ENCODE results near the gene STX2. TPM values are rescaled to one million over a fixed set of nuclear protein-coding genes. Genes with fewer than 3 reads are reported as not detected.

The STX2 gene
- total RNA-seq, 2 donors from 2014 or later: 24.5 to 26.3 TPM

- Histone ChIP-seq H3K27ac (no peak overlapping the region), H3K36me3 (no peaks in the 10 kb centered on the region), H3K27me3 (no peaks in the 10 kb centered on the region), H3K9me3 (peaks cover 0 to 2% of the 10 kb centered on the region in 2 donors), H3K4me3 (no peak overlapping the region), H3K4me1 (no peaks in the 10 kb centered on the region)
- DNase-seq (ENCODE audit: low spot score): no peak
- no peak for TF ChIP-seq CTCF (IDR thresholded peaks at IDR 0.05)
Measured at GRCh38 chr12:130743606-130744005, 95.4 kb downstream of the STX2 start.

GRCh38 chr12:130743176-130743575 is 95.9 kb downstream of the STX2 start:
- Histone ChIP-seq H3K36me3 (no peaks in the 10 kb centered on the region), H3K27me3 (no peaks in the 10 kb centered on the region), H3K27ac (no peak overlapping the region), H3K9me3 (peaks cover 0 to 6% of the 10 kb centered on the region in 2 donors), H3K4me1 (no peaks in the 10 kb centered on the region), H3K4me3 (no peak overlapping the region)
- TF ChIP-seq CTCF (IDR thresholded peaks at IDR 0.05): no peak
- DNase-seq (ENCODE audit: low spot score): no peak

- Histone ChIP-seq H3K36me3 (no peaks in the 10 kb centered on the region), H3K27me3 (no peaks in the 10 kb centered on the region), H3K4me1 (no peaks in the 10 kb centered on the region), H3K27ac (no peak overlapping the region), H3K4me3 (no peak overlapping the region), H3K9me3 (peaks cover 0 to 9% of the 10 kb centered on the region in 2 donors)
- DNase-seq (ENCODE audit: low spot score): no peak
- TF ChIP-seq CTCF (IDR thresholded peaks at IDR 0.05): no peak
Measured at GRCh38 chr12:130742716-130743115, 96.3 kb downstream of the STX2 start.

- peaks cover 0 to 9% of the 10 kb centered on the region in 2 donors for H3K9me3 ChIP-seq
- no peak overlapping the region for H3K4me3 ChIP-seq
- no peaks in the 10 kb centered on the region for H3K4me1 ChIP-seq
- DNase-seq (ENCODE audit: low spot score): no peak
- no peak for TF ChIP-seq CTCF (IDR thresholded peaks at IDR 0.05)
- no peaks in the 10 kb centered on the region for H3K27me3 ChIP-seq
- no peaks in the 10 kb centered on the region for H3K36me3 ChIP-seq
- no peak overlapping the region for H3K27ac ChIP-seq
Measured at GRCh38 chr12:130742112-130742511, 96.9 kb downstream of the STX2 start.

Other genes starting within 250 kb of the STX2 start
- gene RIMBP2, start 123.0 kb downstream of the STX2 start, total RNA-seq: under 1 TPM in 1 of 2 donors, not detected in 1; 0.04 TPM
- 100 to 1,000 TPM; 122 to 156 TPM for gene RAN, start 32.8 kb upstream of the STX2 start, total RNA-seq
- gene ADGRD1, start 114.7 kb upstream of the STX2 start, total RNA-seq: 100 to 1,000 TPM; 120 to 168 TPM